Gastrocnemius medialis (tissue), 4 donors: ENCODE results near the gene GRIK1. TPM values are rescaled to one million over a fixed set of nuclear protein-coding genes. Genes with fewer than 3 reads are reported as not detected.

ENCODE experiments used
- ATAC-seq, 2 donors: fragments of 150-250 bp; one replicate each; pipeline ENCODE4 v1.9.1; 2016
- DNase-seq, 2 donors: peaks; one replicate each; pipeline ENCODE4 v3.0.0-alpha.2; 2019
- H3K27ac ChIP-seq, 4 donors: fragments of 200-600 bp; sonication (generic); 1 replicate in 1 of 4; 2 replicates in 3 of 4; pipeline ENCODE4 v1.5.1; 2016 to 2018; ENCODE audit warnings: mild to moderate bottlenecking in 2 of 4, moderate library complexity in 1 of 4
- H3K27me3 ChIP-seq, 3 donors: fragments of 200-600 bp; sonication (generic) in 2 of 3; 1 replicate in 1 of 3; 2 replicates in 2 of 3; pipeline versions ENCODE4 v1.5.1 to v1.6.0; 2016 to 2019; ENCODE audit warnings: mild to moderate bottlenecking in 1 of 3, moderate library complexity in 1 of 3
- H3K36me3 ChIP-seq, 2 donors: fragments of 200-600 bp; sonication (generic) in 1 of 2; one replicate each; pipeline ENCODE4 v1.5.1; 2017 to 2018
- H3K4me1 ChIP-seq, 2 donors: fragments of 200-600 bp; sonication (generic) in 1 of 2; one replicate each; pipeline ENCODE4 v1.5.1; 2016 to 2017; ENCODE audit warnings: mild to moderate bottlenecking in 2 of 2
- H3K4me3 ChIP-seq, 4 donors: fragments of 200-600 bp; sonication (generic) in 3 of 4; 1 replicate in 1 of 4; 2 replicates in 3 of 4; pipeline ENCODE4 v1.5.1; 2016 to 2019; ENCODE audit warnings: mild to moderate bottlenecking in 2 of 4
- H3K9me3 ChIP-seq, 3 donors: fragments of 200-600 bp; sonication (generic) in 2 of 3; 1 replicate in 1 of 3; 2 replicates in 2 of 3; pipeline ENCODE4 v1.5.1; 2016 to 2019
- POLR2A ChIP-seq, 2 donors: fragments of 450-650 bp; IDR thresholded peaks; one replicate each; pipeline ENCODE4 v1.6.1; 2017; ENCODE audit warnings: antibody characterized with exemption in 2 of 2, mild to moderate bottlenecking in 2 of 2, moderate library complexity in 2 of 2
- in situ Hi-C, 4 donors: fragments of 200-750 bp; cut with MboI; loops; one replicate each; pipeline versions ENCODE4 v1.15.0 to v1.8.0; 2017; ENCODE audit warnings: low sequenced_read_pairs in 4 of 4
- intact Hi-C: fragments of 100-400 bp; cut with DNase I; formaldehyde crosslinking; loops from one replicate; pipeline ENCODE4 v1.15.1; 2023; ENCODE audit warnings: low total_unique reads
- total RNA-seq, 4 donors: library from RNA; depleted of rRNA; stranded (reverse); fragments of >200 nt; gene quantifications; one replicate each; pipeline versions ENCODE4 v1.1.0 to v1.2.3, GENCODE V29; 2016
- TF ChIP-seq, protein P1 (sequence below), 5 experiments: fragments of 450-650 bp in 3 of 5; fragments of 200-600 bp in 2 of 5; sonication (generic) in 2 of 5; IDR thresholded peaks in 4 of 5; conservative IDR thresholded peaks in 1 of 5; 1 replicate in 4 of 5; 2 replicates in 1 of 5; pipeline ENCODE4 v1.5.1; 2016 to 2019; ENCODE audit warnings: antibody characterized with exemption in 5 of 5, mild to moderate bottlenecking in 3 of 5, moderate library complexity in 3 of 5

GRIK1 gene
- total RNA-seq, 4 donors from 2014 or later = 0.13 TPM; not detected in 3

DNA sequence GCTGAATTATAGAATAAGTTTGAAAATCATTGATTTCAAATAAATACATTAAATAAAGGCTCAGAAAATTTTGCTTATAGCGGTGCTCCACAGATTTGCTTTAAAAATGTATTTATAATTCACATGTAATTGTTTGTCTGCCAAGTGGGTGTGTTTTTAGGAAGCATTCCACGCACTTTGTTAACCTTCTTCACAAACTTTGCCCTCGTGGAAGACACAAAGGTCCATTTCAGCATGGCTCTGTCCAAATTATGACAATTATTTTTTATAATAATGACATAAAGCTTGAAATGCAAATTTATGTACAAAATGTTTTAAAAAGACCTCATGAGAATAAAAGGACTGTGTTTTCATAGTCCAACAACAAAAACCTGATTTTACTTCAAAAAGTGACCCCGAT is 146.1 kb downstream of the GRIK1 start:
- ATAC-seq = no peak

GRCh38 chr21:29789393-29789792 is 150.4 kb downstream of the GRIK1 start:
- TF ChIP-seq, protein P1, sequence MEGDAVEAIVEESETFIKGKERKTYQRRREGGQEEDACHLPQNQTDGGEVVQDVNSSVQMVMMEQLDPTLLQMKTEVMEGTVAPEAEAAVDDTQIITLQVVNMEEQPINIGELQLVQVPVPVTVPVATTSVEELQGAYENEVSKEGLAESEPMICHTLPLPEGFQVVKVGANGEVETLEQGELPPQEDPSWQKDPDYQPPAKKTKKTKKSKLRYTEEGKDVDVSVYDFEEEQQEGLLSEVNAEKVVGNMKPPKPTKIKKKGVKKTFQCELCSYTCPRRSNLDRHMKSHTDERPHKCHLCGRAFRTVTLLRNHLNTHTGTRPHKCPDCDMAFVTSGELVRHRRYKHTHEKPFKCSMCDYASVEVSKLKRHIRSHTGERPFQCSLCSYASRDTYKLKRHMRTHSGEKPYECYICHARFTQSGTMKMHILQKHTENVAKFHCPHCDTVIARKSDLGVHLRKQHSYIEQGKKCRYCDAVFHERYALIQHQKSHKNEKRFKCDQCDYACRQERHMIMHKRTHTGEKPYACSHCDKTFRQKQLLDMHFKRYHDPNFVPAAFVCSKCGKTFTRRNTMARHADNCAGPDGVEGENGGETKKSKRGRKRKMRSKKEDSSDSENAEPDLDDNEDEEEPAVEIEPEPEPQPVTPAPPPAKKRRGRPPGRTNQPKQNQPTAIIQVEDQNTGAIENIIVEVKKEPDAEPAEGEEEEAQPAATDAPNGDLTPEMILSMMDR (IDR thresholded peaks at IDR 0.05 in 4 of 5, conservative IDR thresholded peaks at IDR 0.05 in 1 of 5) = no peak
- TF ChIP-seq POLR2A (IDR thresholded peaks at IDR 0.05) = no peak
- Histone ChIP-seq H3K27me3 (no peaks in the 10 kb centered on the region), H3K4me3 (no peak overlapping the region), H3K9me3 (no peaks in the 10 kb centered on the region), H3K36me3 (no peaks in the 10 kb centered on the region), H3K27ac (no peak overlapping the region), H3K4me1 (no peaks in the 10 kb centered on the region)
- no peak for DNase-seq
- in situ Hi-C loops = no loop called here
- ATAC-seq = no peak
- intact Hi-C loops = no loop called here

More for the DNA sequence above, 146.1 kb downstream of the GRIK1 start:
- Histone ChIP-seq H3K4me3 (no peak overlapping the region), H3K36me3 (no peaks in the 10 kb centered on the region), H3K9me3 (no peaks in the 10 kb centered on the region), H3K27ac (no peak overlapping the region), H3K27me3 (no peaks in the 10 kb centered on the region), H3K4me1 (no peaks in the 10 kb centered on the region)
- intact Hi-C loops (no loop called here), in situ Hi-C loops (no loop called here)
- DNase-seq = no peak
- TF ChIP-seq, protein P1 (IDR thresholded peaks at IDR 0.05 in 4 of 5, conservative IDR thresholded peaks at IDR 0.05 in 1 of 5) = no peak
- TF ChIP-seq POLR2A (IDR thresholded peaks at IDR 0.05) = no peak

DNA sequence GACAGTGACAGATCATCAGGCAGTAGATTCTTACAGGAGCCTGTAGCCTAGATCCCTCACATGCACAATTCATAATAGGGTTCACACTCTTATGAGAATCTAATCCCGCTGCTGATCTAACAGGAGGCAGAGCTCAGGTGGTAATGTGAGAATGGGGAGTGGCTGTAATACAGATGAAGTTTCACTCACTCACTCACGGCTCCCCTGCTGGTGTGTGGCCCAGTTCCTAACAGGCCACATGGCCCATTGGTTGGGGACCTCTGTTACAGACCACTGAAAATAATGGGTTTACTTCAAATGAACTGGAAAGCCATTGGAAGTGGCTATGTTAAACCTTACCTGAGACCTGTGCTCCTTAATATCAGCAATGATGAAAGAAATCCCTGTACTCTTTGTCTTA is 151.0 kb downstream of the GRIK1 start:
- DNase-seq = no peak
- Histone ChIP-seq H3K4me3 (no peak overlapping the region), H3K27ac (no peak overlapping the region), H3K36me3 (no peaks in the 10 kb centered on the region), H3K4me1 (no peaks in the 10 kb centered on the region), H3K27me3 (no peaks in the 10 kb centered on the region), H3K9me3 (no peaks in the 10 kb centered on the region)
- intact Hi-C loops = no loop called here
- in situ Hi-C loops = no loop called here
- no peak for ATAC-seq
- no peak for TF ChIP-seq POLR2A (IDR thresholded peaks at IDR 0.05)
- TF ChIP-seq, protein P1 (IDR thresholded peaks at IDR 0.05 in 4 of 5, conservative IDR thresholded peaks at IDR 0.05 in 1 of 5) = no peak

DNA sequence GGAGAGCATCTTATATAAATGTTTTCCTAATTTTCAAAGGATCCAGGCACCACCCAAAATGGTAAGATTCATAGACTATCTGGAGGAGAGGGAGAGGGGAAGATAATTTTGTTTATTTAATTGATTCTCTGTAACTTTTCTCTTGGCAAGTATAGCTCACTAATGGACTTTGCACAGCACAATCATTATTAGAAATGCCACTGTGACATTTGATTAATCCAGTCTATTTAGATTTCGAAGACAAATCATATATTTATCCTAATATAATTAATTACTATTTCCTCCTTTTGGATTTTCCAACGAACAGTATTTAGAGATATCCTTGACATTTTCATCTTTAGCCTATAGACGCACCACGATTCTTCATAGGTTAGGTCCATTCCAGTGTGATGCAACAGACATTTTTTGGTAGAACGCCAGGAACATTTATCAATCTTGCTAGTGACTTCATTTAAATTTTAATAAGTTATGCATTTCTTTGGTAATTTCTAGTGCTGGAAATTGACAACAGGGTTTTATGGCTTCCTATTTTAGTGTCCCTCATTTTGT is 152.4 kb downstream of the GRIK1 start:
- Histone ChIP-seq H3K4me3 (no peak overlapping the region), H3K4me1 (no peaks in the 10 kb centered on the region), H3K27ac (no peak overlapping the region), H3K36me3 (no peaks in the 10 kb centered on the region), H3K27me3 (no peaks in the 10 kb centered on the region), H3K9me3 (no peaks in the 10 kb centered on the region)
- ATAC-seq = no peak
- TF ChIP-seq, protein P1 (IDR thresholded peaks at IDR 0.05 in 4 of 5, conservative IDR thresholded peaks at IDR 0.05 in 1 of 5) = no peak
- no peak for TF ChIP-seq POLR2A (IDR thresholded peaks at IDR 0.05)
- in situ Hi-C loops = no loop called here
- intact Hi-C loops = no loop called here
- no peak for DNase-seq
